NCI-H1092 treated with DMSO at 0.1 percent for 48 hours (cell line): ENCODE data around the gene TAT.
"Not testable (repeated sequence)": the region's sequence is repeated elsewhere in the genome, so short reads cannot be mapped to it uniquely, and the experiment has no call there.

ENCODE experiments used
- DNase-seq: peaks from one replicate; lab custom pipeline; 2025; lab: John Stamatoyannopoulos, UW

TAT gene

GRCh38 chr16:71584543-71585317, 7.8 kb upstream of the TAT start:
- no peak for DNase-seq

GRCh38 chr16:71582553-71582848, 5.6 kb upstream of the TAT start:
- not testable (repeated sequence) for DNase-seq

- no peak for DNase-seq
Observed at GRCh38 chr16:71574702-71575101, 2.2 kb downstream of the TAT start.

GRCh38 chr16:71573387-71574094, 3.4 kb downstream of the TAT start:
- DNase-seq = no peak

- DNase-seq = no peak
Observed at GRCh38 chr16:71572497-71573116, 4.3 kb downstream of the TAT start.

- DNase-seq = no peak
Observed at GRCh38 chr16:71570144-71570543, 6.7 kb downstream of the TAT start.

GRCh38 chr16:71569621-71570020, 7.3 kb downstream of the TAT start:
- no peak for DNase-seq

- no peak for DNase-seq
Observed at GRCh38 chr16:71568551-71568950, 8.3 kb downstream of the TAT start.

- no peak for DNase-seq
Observed at GRCh38 chr16:71567931-71568330, 9.0 kb downstream of the TAT start.

- DNase-seq = peak; percentile 24
Observed at GRCh38 chr16:71565812-71566700, 10.8 kb downstream of the TAT start.

GRCh38 chr16:71564335-71564967, 12.4 kb downstream of the TAT start:
- DNase-seq = no peak

GRCh38 chr16:71562552-71562951, 14.3 kb downstream of the TAT start:
- DNase-seq = no peak

- DNase-seq = not testable (repeated sequence)
Observed at GRCh38 chr16:71561886-71562285, 15.0 kb downstream of the TAT start.

- DNase-seq = no peak
Observed at GRCh38 chr16:71559855-71560254, 17.0 kb downstream of the TAT start.

GRCh38 chr16:71557954-71558582, 18.8 kb downstream of the TAT start:
- no peak for DNase-seq

GRCh38 chr16:71557299-71557698, 19.6 kb downstream of the TAT start:
- DNase-seq = no peak

GRCh38 chr16:71555230-71555891, 21.5 kb downstream of the TAT start:
- no peak for DNase-seq

- DNase-seq = no peak
Observed at GRCh38 chr16:71552698-71553503, 24.0 kb downstream of the TAT start.

- no peak for DNase-seq
Observed at GRCh38 chr16:71547168-71547567, 29.7 kb downstream of the TAT start.

GRCh38 chr16:71542377-71542776, 34.5 kb downstream of the TAT start:
- DNase-seq = peak; percentile 13
